DMS79 treated with DMSO at 0.1 percent for 48 hours (cell line): ENCODE data around the gene IL3RA.
"Not testable (repeated sequence)": the region's sequence is repeated elsewhere in the genome, so short reads cannot be mapped to it uniquely, and the experiment has no call there.

ENCODE experiments used
- DNase-seq: peaks from one replicate; lab custom pipeline; 2025; lab: John Stamatoyannopoulos, UW

IL3RA gene

GRCh38 chrX:1330605-1331004 is 6.0 kb upstream of the IL3RA start:
- no peak for DNase-seq

GRCh38 chrX:1332433-1332832 is 4.2 kb upstream of the IL3RA start:
- not testable (repeated sequence) for DNase-seq

DNA sequence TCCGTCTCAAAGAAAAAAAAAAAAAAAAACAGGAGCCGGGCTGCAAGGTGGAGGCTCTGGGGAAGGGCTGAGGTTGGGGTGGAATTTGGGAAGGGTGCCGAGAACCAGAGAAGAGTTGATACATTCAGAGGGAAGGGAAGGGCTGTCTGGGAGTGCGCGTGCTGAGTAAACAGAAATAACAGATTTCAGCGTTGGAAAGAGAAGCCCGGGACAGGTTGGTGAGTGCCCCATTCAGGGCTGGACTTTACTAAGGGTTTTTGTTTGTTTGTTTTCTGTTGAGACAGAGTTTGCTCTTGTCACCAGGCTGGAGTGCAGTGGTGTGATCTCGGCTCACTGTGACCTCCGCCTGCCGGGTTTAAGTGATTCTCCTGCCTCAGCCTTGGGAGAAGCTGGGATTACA is 1.7 kb upstream of the IL3RA start:
- no peak for DNase-seq

DNA sequence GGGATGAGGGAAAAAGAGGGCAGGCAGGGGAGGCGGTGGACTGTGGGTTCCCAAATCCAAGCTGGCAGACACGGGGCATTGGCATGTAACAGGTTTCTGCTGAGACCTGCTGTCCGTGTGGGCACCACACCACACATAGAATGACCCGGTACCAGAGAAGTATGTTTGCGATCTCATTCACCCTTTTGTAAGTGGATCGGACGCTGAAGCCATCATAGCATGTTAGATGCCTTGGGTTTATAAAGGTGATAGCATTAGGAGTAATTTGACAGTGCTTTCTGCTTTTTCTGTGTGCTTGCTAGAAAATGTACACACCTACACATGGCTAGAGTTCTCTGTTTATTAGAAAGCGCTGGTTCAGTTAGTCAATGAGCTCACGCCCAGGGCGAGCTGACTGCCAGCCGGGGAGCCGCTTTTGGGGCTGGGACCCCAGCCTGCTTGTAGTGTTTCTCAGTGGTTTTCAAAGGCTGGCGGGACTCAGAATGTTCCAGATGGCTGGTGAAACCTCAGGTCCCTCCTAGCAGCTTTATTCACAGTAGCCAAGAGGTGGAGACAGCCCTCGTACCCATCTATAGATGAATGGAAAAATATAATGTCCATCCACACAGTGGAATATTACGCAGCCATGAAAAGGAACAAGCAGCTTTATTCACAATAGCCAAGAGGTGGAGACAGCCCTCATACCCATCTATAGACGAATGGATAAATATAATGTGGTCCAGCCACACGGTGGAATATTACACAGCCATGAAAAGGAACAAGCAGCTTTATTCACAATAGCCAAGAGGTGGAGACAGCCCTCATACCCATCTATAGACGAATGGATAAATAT is 579 bp downstream of the IL3RA start:
- DNase-seq, result no peak

DNA sequence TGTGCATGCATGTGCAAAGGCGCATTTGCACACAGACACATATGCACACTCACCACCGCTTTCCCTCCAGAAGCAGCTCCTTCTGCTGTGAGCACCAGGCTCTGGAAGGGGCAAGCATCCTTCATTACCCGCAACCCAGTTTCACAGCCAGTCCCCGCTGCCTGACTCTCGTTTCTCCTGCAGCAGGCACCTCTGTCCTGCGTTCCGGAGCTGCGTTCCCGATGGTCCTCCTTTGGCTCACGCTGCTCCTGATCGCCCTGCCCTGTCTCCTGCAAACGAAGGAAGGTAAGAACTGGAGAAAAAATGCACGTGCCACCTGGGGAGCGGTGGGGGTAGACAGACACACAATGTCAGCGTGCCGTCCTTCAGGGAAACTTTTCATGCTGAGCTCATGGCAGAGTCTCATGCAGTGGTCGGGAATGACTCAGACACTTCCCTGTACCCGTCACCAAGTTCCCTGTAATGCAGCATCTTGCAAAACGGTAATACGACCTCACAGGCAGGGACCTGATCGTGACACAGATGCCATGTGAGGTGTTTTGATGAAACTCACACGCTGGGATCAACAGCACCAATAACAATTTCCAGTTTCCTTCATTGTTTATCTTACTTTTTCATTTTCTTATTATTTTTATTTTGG is 5.1 kb downstream of the IL3RA start:
- DNase-seq, result no peak

DNA sequence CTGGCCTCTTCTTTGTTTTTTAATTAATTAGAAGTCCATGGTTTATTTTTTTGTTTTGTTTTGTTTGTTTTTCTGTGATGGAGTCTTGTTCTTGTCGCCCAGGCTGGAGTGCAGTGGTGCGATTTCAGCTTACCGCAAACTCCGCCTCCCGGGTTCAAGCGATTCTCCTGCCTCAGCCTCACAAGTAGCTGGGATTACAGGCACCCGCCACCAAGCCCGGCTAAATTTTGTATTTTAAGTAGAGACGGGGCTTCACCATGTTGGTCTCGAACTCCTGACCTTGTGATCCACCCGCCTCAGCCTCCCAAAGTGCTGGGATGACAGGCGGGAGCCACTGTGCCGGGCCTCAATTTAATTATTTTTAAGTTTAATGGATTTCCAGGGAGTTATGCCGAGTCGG is 13.0 kb downstream of the IL3RA start:
- DNase-seq, result not testable (repeated sequence)

DNA sequence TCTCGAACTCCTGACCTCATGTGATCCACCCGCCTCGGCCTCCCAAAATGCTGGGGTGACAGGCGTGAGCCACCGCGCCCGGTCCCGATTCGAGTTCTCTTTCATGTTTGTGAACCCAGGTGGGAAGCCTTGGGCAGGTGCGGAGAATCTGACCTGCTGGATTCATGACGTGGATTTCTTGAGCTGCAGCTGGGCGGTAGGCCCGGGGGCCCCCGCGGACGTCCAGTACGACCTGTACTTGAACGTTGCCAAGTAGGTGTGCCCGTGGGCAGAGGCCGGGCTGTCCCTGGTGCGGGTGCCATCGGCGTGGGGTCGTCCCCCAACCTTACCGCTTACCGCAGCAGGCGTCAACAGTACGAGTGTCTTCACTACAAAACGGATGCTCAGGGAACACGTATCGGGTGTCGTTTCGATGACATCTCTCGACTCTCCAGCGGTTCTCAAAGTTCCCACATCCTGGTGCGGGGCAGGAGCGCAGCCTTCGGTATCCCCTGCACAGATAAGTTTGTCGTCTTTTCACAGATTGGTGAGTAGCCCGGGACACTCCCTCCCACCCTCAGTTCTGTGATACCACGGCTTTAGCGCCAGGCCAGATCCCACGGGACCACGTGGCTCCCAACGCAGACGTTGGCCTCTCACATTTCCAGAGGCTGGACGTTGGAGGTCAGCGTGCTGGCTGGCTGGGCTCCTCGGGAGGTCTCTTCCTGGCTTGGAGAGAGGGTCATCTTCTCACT is 15.6 kb downstream of the IL3RA start:
- DNase-seq, result no peak

DNA sequence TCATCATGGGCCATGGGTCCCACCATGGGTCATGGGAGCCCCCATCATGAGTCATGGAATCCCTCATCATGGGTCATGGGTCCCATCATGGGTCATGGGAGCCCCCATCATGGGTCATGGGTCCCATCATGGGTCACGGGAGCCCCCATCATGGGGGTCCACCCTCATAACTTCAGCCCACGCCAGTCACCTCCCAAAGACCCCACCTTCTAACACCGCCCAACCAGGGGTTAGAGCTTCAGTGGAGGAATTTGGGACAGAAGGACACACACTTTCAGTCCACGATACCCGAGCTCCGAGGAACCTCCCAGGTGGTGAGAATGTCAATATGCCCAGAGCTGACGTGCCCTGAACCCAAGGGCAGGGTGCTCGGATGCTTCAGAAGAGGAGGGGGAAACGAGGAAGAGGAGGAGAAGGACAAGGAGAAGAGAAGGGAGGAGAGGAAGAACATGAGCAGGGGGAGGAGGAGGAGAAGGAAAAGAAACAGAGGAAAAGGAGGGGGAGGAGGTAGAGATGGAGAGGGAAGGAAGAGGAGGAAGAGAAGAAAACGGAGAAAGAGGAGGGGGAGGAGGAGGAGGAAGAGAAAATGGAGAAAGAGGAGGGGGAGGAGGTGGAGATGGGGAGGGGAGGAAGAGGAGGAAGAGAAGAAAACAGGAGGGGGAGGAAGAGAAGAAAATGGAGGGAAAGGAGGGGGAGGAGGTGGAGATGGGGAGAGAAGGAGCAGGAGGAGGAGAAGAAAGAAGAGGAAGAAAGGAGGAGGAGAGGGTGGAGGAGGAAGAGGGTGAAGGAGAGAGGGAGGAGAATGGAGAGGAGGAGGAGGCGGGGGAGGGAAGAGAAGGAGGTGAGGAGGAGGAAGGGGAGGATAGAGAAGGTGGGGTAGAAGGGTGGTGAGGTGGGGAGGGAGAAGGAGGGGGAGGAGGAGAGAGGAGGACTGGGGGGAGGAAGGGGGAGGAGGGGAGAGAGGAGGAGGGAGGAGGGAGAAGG is 17.7 kb downstream of the IL3RA start:
- no peak for DNase-seq

DNA sequence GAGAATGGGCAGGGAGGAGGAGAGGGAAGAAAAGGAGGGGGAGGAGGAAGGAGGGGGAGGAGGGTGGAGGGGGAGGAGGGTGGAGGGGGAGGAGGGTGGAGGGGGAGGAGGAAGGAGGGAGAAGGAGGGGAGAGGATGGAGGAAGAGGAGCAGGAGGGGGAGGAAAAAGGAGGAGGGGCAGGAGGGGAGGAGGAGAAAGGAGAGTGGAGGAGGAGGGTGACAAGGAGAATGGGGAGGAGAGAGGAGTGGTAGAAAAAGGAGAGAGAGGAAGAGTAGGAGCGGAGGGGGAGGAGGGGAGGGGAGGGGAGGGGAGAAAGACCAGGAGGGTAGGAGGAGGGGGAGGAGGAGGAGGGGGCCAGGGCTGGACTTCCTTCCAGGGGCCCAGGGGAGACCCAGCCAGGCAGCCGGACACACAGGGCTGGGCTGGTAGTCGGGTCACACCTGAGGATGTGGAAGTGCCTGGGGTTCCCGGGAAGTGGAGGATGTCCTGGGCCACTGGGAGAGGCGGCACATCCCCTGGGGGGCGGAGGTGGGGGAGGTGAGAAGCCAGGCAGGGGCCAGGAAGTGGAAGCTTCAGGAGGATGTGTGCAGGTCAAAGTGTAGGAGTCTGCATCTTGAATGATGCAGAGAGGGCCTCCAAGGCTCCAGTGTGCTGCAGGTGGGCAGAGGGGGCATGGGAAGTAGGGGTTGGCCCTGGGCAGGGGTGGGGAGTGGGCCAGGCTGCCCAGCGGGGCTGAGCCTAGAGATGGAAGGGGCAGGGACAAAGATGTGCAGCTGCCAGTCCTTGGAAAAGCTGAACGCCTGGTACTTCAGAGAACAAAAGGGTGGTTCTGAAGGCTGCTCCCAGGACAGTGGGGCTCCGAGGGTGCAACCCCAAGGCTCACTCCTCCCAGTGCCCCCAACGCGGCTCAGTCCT is 18.8 kb downstream of the IL3RA start:
- no peak for DNase-seq

GRCh38 chrX:1357993-1358392 is 21.4 kb downstream of the IL3RA start:
- DNase-seq, result no peak

GRCh38 chrX:1358793-1359476 is 22.4 kb downstream of the IL3RA start:
- no peak for DNase-seq

DNA sequence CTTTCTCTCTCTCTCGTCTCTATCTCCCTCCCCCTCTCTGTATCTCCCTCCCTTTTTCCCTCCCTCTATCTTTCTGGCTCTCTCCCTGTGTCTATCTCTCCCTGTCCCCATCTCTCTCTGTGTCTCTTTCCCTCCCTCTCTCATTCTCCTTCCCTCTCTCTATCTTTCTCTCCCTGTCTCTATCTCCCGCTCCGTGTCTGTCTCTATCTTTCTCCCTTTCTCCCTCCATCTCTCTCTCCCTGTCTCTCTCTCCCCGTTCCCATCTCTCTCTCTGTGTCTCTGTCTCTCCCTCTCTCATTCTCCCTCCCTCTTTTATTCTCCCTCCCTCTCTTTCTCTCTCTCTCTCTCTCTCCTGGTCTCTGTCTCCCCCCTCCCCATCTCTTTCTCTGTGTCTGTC is 22.9 kb downstream of the IL3RA start:
- no peak for DNase-seq

DNA sequence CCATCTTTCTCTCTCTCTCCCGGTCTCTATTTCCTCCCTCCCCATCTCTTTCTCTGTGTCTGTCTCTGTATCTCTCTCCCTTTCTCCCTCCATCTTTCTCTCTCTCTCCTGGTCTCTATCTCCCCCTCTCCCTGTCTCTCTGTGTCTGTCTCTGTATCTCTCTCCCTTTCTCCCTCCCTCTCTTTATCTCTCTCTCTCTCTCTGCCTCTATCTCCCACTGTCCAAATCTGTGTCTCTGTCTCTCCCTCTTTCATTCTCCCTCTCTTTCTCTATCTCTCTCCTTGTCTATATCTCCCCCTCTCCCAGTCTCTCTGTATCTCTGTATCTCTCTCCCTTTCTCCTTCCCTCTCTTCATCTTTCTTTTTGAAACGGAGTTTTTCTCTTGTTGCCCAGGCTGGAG is 23.6 kb downstream of the IL3RA start:
- no peak for DNase-seq

DNA sequence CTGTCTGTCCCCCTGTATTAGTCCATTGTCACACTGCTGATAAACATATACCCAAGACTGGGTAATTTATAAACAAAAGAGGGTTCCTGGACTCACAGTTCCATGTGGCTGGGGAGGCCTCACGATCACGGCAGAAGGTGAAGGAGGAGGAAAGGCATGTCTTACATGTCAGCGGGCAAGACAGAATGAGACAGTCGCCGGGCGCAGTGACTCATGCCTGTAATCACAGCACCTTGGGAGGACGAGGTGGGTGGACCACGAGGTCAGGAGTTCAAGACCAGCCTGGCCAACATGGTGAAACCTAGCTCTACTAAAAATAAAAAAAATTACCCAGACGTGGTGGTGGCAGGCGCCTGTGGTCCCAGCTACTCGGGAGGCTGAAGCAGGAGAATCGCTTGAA is 24.7 kb downstream of the IL3RA start:
- DNase-seq, result no peak

GRCh38 chrX:1361910-1362309 is 25.3 kb downstream of the IL3RA start:
- DNase-seq, result no peak

- not testable (repeated sequence) for DNase-seq
Observed at GRCh38 chrX:1366363-1366762, 29.8 kb downstream of the IL3RA start.

- no peak for DNase-seq
Observed at GRCh38 chrX:1368385-1368698, 31.8 kb downstream of the IL3RA start.

GRCh38 chrX:1378306-1378759 is 41.7 kb downstream of the IL3RA start:
- DNase-seq, result no peak

GRCh38 chrX:1380672-1381233 is 44.2 kb downstream of the IL3RA start:
- DNase-seq, result no peak
